HG03342 (cell line): ENCODE data around the gene RBM12.

Source experiments
- ATAC-seq: cut with Tn5 transposase; IDR thresholded peaks from one replicate; pipeline ENCODE4 v1.9.1; 2021; ENCODE audit warnings: mild to moderate bottlenecking, moderate library complexity; ENCODE audit not compliant: unreplicated experiment

The RBM12 gene

DNA sequence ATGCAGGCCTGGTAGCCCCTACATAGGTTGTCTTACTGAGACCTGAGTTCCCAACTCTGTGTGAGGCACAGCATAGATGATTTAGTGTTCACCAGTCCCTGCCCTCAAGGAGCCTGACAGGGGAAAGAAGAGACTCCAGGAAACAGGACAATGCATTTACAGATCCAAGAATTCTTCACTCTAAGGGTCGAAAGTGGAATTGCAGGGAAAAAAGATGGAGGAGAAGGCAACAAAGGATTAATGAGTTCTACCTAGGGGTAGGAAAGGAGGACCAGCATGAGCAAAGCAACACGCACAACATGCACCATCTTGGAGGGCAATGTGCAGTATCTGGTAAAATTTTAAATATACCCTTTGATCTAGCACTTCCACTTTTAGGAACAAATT, 43.1 kb downstream of the RBM12 start:
- ATAC-seq = no peak

GRCh38 chr20:35620818-35621559, 43.7 kb downstream of the RBM12 start:
- ATAC-seq = no peak

DNA sequence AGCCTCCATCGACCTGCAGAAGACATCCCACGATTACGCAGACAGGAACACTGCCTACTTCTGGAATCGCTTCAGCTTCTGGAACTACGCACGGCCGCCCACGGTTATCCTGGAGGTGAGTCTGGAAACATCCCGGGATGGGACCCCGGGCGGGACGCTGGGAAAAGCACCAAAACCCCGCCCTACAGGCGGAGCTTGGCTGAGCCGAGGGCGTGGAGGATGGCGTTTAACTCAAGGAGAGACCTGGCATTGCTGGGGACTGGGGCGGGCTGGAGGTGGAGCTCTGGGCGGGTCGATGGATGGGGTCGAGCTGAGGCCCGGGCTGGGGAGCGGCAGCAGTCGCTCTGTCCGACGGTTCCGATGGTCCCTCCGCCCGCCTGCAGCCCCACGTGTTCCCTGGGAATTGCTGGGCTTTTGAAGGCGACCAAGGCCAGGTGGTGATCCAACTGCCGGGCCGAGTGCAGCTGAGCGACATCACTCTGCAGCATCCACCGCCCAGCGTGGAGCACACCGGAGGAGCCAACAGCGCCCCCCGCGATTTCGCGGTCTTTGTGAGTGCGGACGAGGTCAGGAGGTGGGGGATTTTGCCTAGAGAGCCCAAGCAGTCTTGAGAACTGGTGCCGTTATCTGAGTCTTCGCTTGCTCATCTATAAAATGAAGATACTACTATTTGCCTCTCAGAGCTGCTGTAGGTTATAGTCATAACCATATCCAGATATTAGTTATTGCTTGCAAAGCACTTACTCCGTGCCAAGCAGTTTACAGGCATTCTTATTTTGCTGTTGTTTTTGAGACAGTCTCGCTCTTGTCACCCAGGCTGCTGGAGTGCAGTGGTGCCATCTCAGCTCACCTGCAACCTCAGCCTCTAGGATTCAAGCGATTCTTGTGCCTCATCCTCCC, 45.3 kb downstream of the RBM12 start:
- ATAC-seq = peak; percentile 32

- ATAC-seq = no peak
Observed at GRCh38 chr20:35618263-35619131, 46.2 kb downstream of the RBM12 start.

- no peak for ATAC-seq
Observed at GRCh38 chr20:35617397-35618262, 47.1 kb downstream of the RBM12 start.

DNA sequence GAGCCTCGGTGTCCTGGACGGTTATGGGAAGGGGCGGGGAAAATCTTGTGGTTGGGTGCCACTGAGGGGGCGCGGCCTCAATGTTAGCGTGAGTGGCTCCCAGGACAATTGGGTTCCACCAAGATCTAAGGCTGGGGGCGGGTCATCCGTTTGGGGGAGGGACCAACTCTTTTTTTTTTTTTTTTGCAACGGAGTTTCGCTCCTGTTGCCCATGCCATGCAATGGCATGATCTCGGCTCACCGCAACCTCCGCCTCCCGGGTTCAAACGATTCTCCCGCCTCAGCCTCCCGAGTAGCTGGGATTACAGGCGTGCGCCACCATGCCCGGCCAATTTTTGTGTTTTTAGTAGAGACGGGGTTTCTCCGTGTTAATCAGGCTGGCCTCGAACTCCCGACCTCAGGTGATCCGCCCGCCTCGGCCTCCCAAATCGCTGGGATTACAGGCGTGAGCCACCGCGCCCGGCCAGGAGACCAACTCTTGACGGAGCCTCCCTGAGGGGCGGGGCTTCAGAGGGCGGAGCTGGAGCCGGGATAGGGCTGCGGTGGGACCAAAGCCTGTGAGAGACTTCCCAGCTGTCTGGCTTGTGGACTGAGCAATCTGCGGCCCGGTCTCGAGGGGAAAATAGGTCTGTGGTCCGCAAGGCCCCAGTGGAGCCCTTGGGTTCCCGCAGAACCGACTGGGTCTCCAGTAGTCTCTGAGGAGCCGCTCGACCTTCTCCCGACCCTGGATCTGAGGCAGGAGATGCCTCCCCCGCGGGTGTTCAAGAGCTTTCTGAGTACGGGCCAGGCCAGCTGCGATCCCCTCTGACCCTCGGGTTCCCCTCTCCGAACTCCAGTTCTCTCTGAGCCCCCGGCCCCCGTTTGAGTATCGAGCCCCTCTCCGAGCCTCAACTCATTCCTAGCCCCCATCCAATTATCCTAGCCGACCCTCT, 48.0 kb downstream of the RBM12 start:
- no peak for ATAC-seq

- peak; percentile 75 for ATAC-seq
Observed at GRCh38 chr20:35615667-35616464, 48.8 kb downstream of the RBM12 start, which contains the start of gene SPAG4. Gene SPAG4 (plus strand): TSS chr20:35615829. CDS start chr20:35616004, 175 bp downstream.

GRCh38 chr20:35611482-35611881, 53.2 kb downstream of the RBM12 start:
- no peak for ATAC-seq

GRCh38 chr20:35610833-35611427, 53.8 kb downstream of the RBM12 start:
- no peak for ATAC-seq

DNA sequence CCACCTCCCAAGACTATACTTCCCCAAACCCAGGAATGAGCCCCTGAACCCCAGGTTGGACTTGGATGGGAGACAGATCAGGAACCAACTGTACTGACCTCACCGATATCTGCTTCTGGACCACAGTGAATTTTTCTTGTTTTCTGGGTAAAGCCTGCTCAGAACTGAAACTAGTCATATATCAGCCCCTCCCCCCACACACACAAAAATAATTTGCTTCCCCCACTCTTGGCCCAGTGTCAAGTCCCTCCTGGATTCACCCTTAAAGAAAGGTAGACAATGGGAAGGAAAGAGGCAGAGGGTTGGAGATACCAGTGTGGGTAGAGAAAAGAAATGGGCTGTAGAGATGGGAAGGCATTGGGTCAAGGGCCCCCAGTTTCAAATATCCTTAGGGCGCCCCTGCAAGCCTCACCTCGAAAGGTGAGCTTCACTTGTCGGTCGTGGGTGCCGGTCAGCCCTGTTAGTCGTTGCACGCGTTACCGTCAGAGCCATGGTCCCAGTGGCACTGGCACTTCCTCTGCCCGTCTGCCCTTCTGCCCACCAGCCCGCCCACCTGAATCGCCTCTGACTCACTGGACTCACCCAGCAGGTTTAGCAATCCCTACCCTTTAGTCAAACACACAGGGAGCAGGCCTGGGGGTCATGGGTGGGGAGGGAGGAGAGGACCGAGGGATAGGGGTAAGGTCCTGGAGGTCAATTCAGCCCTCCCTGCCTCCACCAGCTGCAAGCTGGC, 57.5 kb downstream of the RBM12 start:
- ATAC-seq = no peak

- ATAC-seq = no peak
Observed at GRCh38 chr20:35606127-35606526, 58.6 kb downstream of the RBM12 start.

- no peak for ATAC-seq
Observed at GRCh38 chr20:35604449-35604747, 60.3 kb downstream of the RBM12 start.

- ATAC-seq = no peak
Observed at GRCh38 chr20:35603695-35604448, 60.8 kb downstream of the RBM12 start.

DNA sequence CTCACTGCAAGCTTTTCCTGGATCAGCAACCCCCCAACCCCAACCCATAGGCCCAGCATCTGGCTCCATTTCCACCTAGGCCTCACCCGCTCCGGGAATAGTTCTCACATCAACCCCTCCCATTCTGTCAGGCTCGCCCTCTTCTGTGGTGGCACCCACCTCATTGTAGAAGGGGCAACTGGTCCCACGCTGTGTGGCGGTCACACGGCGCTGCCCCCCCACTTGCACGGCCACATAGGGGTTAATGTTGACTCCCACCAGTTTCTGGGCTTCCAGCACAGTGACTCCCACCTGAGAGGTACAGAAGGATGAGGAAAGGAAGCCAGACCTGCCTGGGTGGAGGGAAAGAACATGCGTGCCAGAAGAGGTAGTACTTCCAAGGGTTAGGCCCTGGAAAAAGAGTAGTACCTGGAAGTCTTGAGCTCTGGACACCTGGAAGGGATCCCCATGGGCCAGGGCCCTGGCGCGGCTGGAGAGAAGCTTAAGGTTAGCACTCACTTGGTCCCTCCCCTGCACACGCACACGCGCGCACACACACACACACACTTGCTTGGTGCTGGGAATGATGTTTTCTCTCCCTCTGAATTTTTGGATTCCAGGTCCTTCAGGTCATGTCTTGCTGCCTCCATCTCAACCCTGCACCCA, 61.7 kb downstream of the RBM12 start:
- ATAC-seq = no peak

DNA sequence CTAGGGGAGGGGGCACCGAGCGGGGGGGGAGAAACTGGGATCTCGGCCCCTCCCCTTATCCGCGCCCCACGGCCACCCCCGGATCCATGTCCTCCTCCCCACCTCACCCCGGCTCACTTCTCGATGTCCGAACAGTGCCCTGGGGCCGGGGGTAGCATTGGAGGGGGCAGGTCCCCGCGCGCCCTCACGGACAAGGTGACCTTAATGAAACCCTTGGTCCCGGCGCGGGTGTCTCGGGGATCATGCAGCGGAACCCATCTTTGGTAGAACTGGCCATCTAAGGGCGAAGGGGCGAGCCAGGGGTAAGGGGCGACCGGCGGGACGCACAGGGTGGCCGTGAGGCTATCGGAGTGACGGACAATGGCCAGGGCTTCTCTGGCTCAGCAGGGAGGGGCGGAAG, 62.7 kb downstream of the RBM12 start:
- ATAC-seq = no peak
